Tibial nerve (tissue), 4 donors: ENCODE measurements around the gene FAM118A.

Experiments
- CTCF ChIP-seq, 5 experiments: fragments of 200-600 bp in 3 of 5; fragments of 450-650 bp in 2 of 5; sonication (generic) in 3 of 5; IDR thresholded peaks; one replicate each; pipeline ENCODE4 v1.5.1; 2016 to 2019; ENCODE audit warnings: antibody characterized with exemption in 5 of 5, mild to moderate bottlenecking in 3 of 5, moderate library complexity in 2 of 5
- EP300 ChIP-seq, 2 donors: sonication (generic); formaldehyde crosslinking; IDR thresholded peaks; one replicate each; pipeline ENCODE4 v1.6.1; 2017; ENCODE audit warnings: antibody characterized with exemption in 2 of 2, mild to moderate bottlenecking in 1 of 2
- POLR2A ChIP-seq, 2 donors: fragments of 450-650 bp; IDR thresholded peaks; one replicate each; pipeline ENCODE4 v1.6.1; 2017; ENCODE audit warnings: antibody characterized with exemption in 2 of 2, mild to moderate bottlenecking in 2 of 2, moderate library complexity in 2 of 2

DNA sequence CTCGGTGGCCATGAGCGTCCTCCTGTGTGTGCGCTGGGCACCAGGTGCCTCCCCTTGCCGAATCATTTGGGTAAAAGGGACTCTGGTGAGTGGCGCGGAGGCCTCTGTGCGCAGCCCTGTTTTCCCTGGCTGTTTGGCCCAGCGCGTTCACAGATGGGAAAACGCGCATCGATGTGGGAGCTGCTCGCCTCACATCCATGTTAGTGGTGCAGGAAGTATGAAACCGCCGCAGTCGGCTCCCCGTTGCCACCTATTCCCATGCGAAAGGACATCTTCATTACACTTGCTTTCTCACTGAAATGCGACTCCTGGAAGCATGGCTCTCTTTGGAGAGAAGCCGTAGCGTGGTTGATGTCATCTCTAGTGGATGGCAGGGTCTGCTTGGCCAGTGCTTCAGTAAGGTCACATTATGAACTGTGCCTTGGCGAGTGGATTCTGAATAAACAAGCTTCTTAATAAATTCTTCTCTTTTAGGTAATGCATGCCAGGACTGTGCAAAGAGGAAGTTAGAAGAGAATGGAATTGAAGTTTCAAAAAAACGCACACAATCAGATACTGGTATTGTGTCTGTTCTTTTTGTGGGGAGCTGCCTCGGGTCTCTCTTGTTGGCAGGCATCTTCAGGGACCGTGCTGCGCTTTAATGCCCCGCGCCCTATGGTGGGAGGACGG is 26.3 kb downstream of the FAM118A start:
- TF ChIP-seq CTCF (IDR thresholded peaks at IDR 0.05): no peak
- TF ChIP-seq POLR2A (IDR thresholded peaks at IDR 0.05): no peak
- TF ChIP-seq EP300 (IDR thresholded peaks at IDR 0.05): no peak
